ENCODE results near the gene MS4A1. TPM values are rescaled to one million over a fixed set of nuclear protein-coding genes. Genes with fewer than 3 reads are reported as not detected.
A peak's percentile ranks its signal among the peaks of the same experiment; 100 is the strongest.
"Not testable (repeated sequence)": the region's sequence is repeated elsewhere in the genome, so short reads cannot be mapped to it uniquely, and the experiment has no call there.

Gene MS4A1
- polyA plus RNA-seq, 3 donors = 0.88 to 8.0 (median 1.3) TPM

- Histone ChIP-seq H2AFZ (ENCODE audit: insufficient read depth, low read depth, low read length, poor library complexity, severe bottlenecking) (no peak overlapping the region), H3K9ac (ENCODE audit: insufficient read depth, low read length, poor library complexity, severe bottlenecking) (no peak overlapping the region), H3K4me2 (replicated peaks; ENCODE audit: extremely low read depth, low read length, poor library complexity, severe bottlenecking) (no peak overlapping the region), H3K27me3 (ENCODE audit: control insufficient read depth in 2 of 2, insufficient read depth in 2 of 2, low read length in 2 of 2) (no peaks in the 10 kb centered on the region), H3K9me3 (replicated peaks in 1 of 2; ENCODE audit: control insufficient read depth in 1 of 2, insufficient read depth in 1 of 2, low read length in 2 of 2) (no peaks in the 10 kb centered on the region), H3K36me3 (replicated peaks in 1 of 2; ENCODE audit: control insufficient read depth in 1 of 2, insufficient read depth in 2 of 2, low read length in 2 of 2) (no peaks in the 10 kb centered on the region), H3K27ac (ENCODE audit: low read depth in 1 of 2, low read length in 2 of 2) (peak overlapping the region in 1 of 2 donors; percentile 82), H3K4me1 (ENCODE audit: control insufficient read depth in 1 of 2, insufficient read depth in 2 of 2, low read length in 2 of 2) (peaks cover 14 to 28% of the 10 kb centered on the region in 2 donors), H3K4me3 (replicated peaks in 1 of 3; ENCODE audit: low read depth in 2 of 3, low read length in 3 of 3) (no peak overlapping the region), H3K79me2 (ENCODE audit: insufficient read depth, low read length) (no peaks in the 10 kb centered on the region), H4K20me1 (ENCODE audit: insufficient read depth, low read length) (no peaks in the 10 kb centered on the region)
- intact Hi-C loops (cut with micrococcal nuclease) = no loop called here
- H3K4me1 Mint-ChIP-seq = peaks cover 28% of the 10 kb centered on the region
- H3K9me3 Mint-ChIP-seq = peaks cover 0 to 7% (median 2%) of the 10 kb centered on the region in 7 donors
- DNase-seq = peak; percentile 28 to 42 (median 33)
- no peaks in the 10 kb centered on the region for H3K36me3 Mint-ChIP-seq
- H3K27me3 Mint-ChIP-seq (ENCODE audit: low read depth in 3 of 3) = peaks cover 0 to 1% (median 0%) of the 10 kb centered on the region in 3 donors
- H3K4me3 Mint-ChIP-seq = no peak overlapping the region
- peak overlapping the region; percentile 3 to 91 (median 58) for H3K27ac Mint-ChIP-seq
- TF ChIP-seq, protein P1, sequence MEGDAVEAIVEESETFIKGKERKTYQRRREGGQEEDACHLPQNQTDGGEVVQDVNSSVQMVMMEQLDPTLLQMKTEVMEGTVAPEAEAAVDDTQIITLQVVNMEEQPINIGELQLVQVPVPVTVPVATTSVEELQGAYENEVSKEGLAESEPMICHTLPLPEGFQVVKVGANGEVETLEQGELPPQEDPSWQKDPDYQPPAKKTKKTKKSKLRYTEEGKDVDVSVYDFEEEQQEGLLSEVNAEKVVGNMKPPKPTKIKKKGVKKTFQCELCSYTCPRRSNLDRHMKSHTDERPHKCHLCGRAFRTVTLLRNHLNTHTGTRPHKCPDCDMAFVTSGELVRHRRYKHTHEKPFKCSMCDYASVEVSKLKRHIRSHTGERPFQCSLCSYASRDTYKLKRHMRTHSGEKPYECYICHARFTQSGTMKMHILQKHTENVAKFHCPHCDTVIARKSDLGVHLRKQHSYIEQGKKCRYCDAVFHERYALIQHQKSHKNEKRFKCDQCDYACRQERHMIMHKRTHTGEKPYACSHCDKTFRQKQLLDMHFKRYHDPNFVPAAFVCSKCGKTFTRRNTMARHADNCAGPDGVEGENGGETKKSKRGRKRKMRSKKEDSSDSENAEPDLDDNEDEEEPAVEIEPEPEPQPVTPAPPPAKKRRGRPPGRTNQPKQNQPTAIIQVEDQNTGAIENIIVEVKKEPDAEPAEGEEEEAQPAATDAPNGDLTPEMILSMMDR (IDR thresholded peaks at IDR 0.05) = no peak
Measured at GRCh38 chr11:60447846-60448245, 7.8 kb upstream of the MS4A1 start.

DNA sequence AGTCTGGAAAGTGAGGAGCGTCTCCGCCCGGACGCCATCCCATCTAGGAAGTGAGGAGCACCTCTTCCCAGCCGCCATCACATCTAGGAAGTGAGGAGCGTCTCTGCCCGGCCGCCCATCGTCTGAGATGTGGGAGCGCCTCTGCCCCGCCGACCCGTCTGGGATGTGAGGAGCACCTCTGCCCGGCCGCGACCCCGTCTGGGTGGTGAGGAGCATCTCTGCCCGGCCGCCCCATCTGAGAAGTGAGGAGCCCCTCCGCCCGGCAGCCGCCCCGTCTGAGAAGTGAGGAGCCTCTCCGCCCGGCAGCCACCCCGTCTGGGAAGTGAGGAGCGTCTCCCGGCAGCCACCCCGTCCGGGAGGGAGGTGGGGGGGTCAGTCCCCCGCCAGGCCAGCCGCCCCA lies 4.5 kb upstream of the MS4A1 start:
- H3K9me3 ChIP-seq (replicated peaks in 1 of 2; ENCODE audit: control insufficient read depth in 1 of 2, insufficient read depth in 1 of 2, low read length in 2 of 2); intact Hi-C loops (cut with micrococcal nuclease); H3K36me3 Mint-ChIP-seq; H3K36me3 ChIP-seq (replicated peaks in 1 of 2; ENCODE audit: control insufficient read depth in 1 of 2, insufficient read depth in 2 of 2, low read length in 2 of 2); H3K4me3 Mint-ChIP-seq; H3K79me2 ChIP-seq (ENCODE audit: insufficient read depth, low read length); H3K9ac ChIP-seq (ENCODE audit: insufficient read depth, low read length, poor library complexity, severe bottlenecking); H3K27me3 Mint-ChIP-seq (ENCODE audit: low read depth in 3 of 3); H4K20me1 ChIP-seq (ENCODE audit: insufficient read depth, low read length); DNase-seq; H3K9me3 Mint-ChIP-seq; H3K27ac ChIP-seq (ENCODE audit: low read depth in 1 of 2, low read length in 2 of 2); H3K4me3 ChIP-seq (replicated peaks in 1 of 3; ENCODE audit: low read depth in 2 of 3, low read length in 3 of 3); H3K27me3 ChIP-seq (ENCODE audit: control insufficient read depth in 2 of 2, insufficient read depth in 2 of 2, low read length in 2 of 2); H3K4me2 ChIP-seq (replicated peaks; ENCODE audit: extremely low read depth, low read length, poor library complexity, severe bottlenecking); H2AFZ ChIP-seq (ENCODE audit: insufficient read depth, low read depth, low read length, poor library complexity, severe bottlenecking): not testable (repeated sequence)
- H3K4me1 ChIP-seq (ENCODE audit: control insufficient read depth in 1 of 2, insufficient read depth in 2 of 2, low read length in 2 of 2) = peaks cover 13 to 22% of the 10 kb centered on the region in 2 donors
- H3K4me1 Mint-ChIP-seq = peaks cover 18% of the 10 kb centered on the region
- WGBS (ENCODE audit: insufficient coverage) = 97% methylated on average over 8 of the region's 32 CpGs
- peak overlapping the region in 2 of 7 donors; percentile 8 to 59 for H3K27ac Mint-ChIP-seq

Data from CD14-positive monocyte (primary cell).